Mucosa of descending colon (tissue), 3 donors: ENCODE data around the gene SMTN. TPM values are rescaled to one million over a fixed set of nuclear protein-coding genes. Genes with fewer than 3 reads are reported as not detected.
"Not testable (repeated sequence)": the region's sequence is repeated elsewhere in the genome, so short reads cannot be mapped to it uniquely, and the experiment has no call there.

Experiments
- ATAC-seq: fragments of 200-7000 bp; cut with Tn5 transposase; one replicate; pipeline ENCODE4 v1.9.1; 2020; ENCODE audit warnings: mild to moderate bottlenecking, moderate library complexity
- DNase-seq, 3 donors: peaks; one replicate each; pipeline ENCODE4 v3.0.0-alpha.2; 2020
- H3K36me3 ChIP-seq: fragments of 200-600 bp; one replicate; pipeline ENCODE4 v1.8.0; 2021; ENCODE audit warnings: low read depth, mild to moderate bottlenecking
- H3K4me1 ChIP-seq: fragments of 200-600 bp; one replicate; pipeline ENCODE4 v1.8.0; 2021; ENCODE audit warnings: low read depth, mild to moderate bottlenecking
- H3K4me3 ChIP-seq: fragments of 200-600 bp; one replicate; pipeline ENCODE4 v1.8.0; 2021; ENCODE audit warnings: mild to moderate bottlenecking
- H3K9me3 ChIP-seq: fragments of 200-600 bp; one replicate; pipeline ENCODE4 v1.8.0; 2021; ENCODE audit warnings: mild to moderate bottlenecking
- CTCF ChIP-seq: fragments of 200-600 bp; IDR thresholded peaks from one replicate; pipeline ENCODE4 v1.8.0; 2022; ENCODE audit warnings: antibody characterized with exemption, mild to moderate bottlenecking
- intact Hi-C, 2 donors: fragments of 100-400 bp; cut with DNase I in 1 of 2; cut with micrococcal nuclease in 1 of 2; formaldehyde crosslinking; loops; one replicate each; pipeline versions ENCODE4 v1.11.0 to v1.11.1; 2022; cut with DNase I, micrococcal nuclease
- total RNA-seq, 3 donors: library from RNA; stranded (reverse); fragmentation: NEBNext Ultra II Directional in 2 of 3; extraction: Animal tissue kit (Norgen Biotek cat#: 25700) in 2 of 3; gene quantifications; one replicate each; pipeline versions ENCODE4 v1.2.1 to v1.2.4, GENCODE V29; 2021 to 2023
- donor health status: DM: no; HTN: no; CAD: no; lungs with moderate emphysema.
- donor health status: DM: no; HTN: no; CAD: no.
- donor health status: DM: no; HTN: yes; CAD: no.

The SMTN gene
- total RNA-seq, 3 donors from 2014 or later: 63.6 to 799 (median 104) TPM

DNA sequence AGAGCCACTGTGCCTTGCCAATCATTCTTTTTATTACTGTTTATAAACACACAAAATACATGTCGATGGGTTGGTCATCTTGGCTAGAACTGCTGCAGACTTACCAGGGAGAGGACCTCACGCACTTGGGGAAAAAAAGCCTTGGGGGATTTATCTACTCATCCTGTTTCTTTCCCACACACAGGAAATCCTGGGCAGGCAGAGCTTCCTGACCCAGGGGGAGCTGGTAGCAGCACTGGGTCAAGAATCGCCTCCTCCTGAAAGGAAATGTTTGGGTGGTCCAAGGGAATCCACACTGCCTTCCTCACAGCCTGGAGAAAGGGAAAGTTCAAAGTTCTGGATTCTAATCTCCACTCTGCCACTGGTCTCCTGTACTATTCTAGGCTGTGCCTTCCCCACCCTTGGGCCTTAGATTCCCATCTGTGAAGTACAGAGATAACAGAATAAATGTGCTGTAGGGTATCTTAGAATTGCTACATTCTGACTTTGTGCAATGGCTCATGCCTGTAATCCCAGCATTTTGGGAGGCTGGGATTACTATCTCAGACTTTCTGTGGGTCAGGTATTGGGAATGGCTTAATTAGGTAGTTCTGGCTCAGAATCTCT, 31.2 kb upstream of the SMTN start:
- H3K9me3 ChIP-seq: no peaks in the 10 kb centered on the region
- H3K4me3 ChIP-seq: no peak overlapping the region
- intact Hi-C loops: no loop called here
- no peak for DNase-seq
- no peak for TF ChIP-seq CTCF
- H3K36me3 ChIP-seq: no peaks in the 10 kb centered on the region
- ATAC-seq: no peak
- H3K4me1 ChIP-seq: no peaks in the 10 kb centered on the region

- ATAC-seq: no peak
- no peak overlapping the region for H3K4me3 ChIP-seq
- no peaks in the 10 kb centered on the region for H3K9me3 ChIP-seq
- H3K4me1 ChIP-seq: no peaks in the 10 kb centered on the region
- H3K36me3 ChIP-seq: no peaks in the 10 kb centered on the region
- DNase-seq: no peak
- TF ChIP-seq CTCF: no peak
- intact Hi-C loops: no loop called here
Observed at GRCh38 chr22:31055117-31055634, 25.9 kb upstream of the SMTN start.

DNA sequence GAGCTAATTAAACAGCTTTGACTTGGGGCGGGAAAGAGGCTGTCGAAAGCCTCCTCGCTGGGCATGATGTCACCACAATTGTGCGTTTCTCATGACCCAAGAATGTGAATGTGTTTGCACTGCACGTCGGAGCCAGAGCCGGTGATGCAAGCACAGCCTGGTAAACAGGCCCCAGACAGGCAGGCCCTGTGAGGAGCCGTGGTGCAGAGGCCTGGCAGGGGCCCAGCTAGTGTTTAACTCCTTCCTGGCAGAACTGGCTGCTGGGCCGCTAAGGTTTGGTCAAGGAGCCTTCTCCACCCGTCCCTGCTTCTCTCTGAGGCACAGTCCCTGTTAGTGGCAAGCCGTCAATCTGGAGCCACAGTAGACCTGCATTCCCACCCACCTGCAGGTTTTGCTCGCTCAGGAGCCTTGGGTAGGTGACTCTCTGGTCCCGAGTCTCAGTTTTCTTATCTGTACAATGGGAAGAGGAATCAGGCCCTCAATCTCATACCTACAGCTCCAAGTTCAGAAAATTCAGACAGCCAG, 25.4 kb upstream of the SMTN start:
- Histone ChIP-seq H3K36me3 (no peaks in the 10 kb centered on the region), H3K9me3 (no peaks in the 10 kb centered on the region), H3K4me1 (no peaks in the 10 kb centered on the region), H3K4me3 (no peak overlapping the region)
- ATAC-seq: peak; percentile 93
- no peak for TF ChIP-seq CTCF
- intact Hi-C loops: no loop called here
- peak; percentile 66 to 86 (median 72) for DNase-seq

DNA sequence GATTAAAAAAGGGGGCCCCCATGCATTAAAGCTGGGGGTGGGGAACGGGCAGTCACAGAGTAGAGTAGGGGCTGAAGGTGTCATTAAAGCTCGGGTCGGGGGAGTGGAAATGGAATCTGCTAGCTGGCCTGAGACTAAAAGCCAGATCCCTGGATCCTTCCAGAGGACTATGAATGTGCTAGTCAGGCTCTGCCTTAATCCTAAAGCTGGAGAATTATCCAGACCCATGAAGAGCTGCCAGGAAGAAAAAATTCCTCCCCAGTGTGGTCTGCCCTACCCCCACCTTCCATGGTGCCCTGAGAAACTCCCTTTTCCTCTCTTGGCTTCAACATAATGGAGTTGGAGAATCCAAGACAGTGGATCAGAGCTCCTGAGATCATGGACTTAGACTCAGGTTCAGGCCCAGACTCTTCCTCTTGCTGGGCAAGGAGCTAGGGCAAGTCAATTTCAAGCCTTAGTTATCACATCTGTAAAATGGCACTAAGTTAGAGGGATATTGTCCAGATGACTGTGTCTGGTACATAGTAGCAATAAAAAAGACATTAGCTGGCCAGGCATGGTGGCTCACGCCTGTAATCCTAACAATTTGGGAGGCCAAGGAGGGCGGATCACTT, 24.0 kb upstream of the SMTN start:
- Histone ChIP-seq H3K9me3 (no peaks in the 10 kb centered on the region), H3K36me3 (no peaks in the 10 kb centered on the region), H3K4me1 (no peaks in the 10 kb centered on the region), H3K4me3 (no peak overlapping the region)
- TF ChIP-seq CTCF: no peak
- DNase-seq: no peak
- intact Hi-C loops: no loop called here
- no peak for ATAC-seq

GRCh38 chr22:31059663-31060062, 21.5 kb upstream of the SMTN start:
- H3K4me1 ChIP-seq, H3K4me3 ChIP-seq, H3K36me3 ChIP-seq, DNase-seq, ATAC-seq, intact Hi-C loops, H3K9me3 ChIP-seq: not testable (repeated sequence)

GRCh38 chr22:31062566-31063230, 18.4 kb upstream of the SMTN start:
- Histone ChIP-seq H3K4me3 (no peak overlapping the region), H3K36me3 (no peaks in the 10 kb centered on the region), H3K9me3 (no peaks in the 10 kb centered on the region), H3K4me1 (peaks cover 4% of the 10 kb centered on the region)
- no peak for TF ChIP-seq CTCF
- DNase-seq: no peak
- ATAC-seq: no peak
- intact Hi-C loops: no loop called here
